GM21423 (cell line): ENCODE results near the gene ZNF398.
"Not testable (repeated sequence)": the region's sequence is repeated elsewhere in the genome, so short reads cannot be mapped to it uniquely, and the experiment has no call there.

ENCODE experiments used
- ATAC-seq: cut with Tn5 transposase; IDR thresholded peaks from one replicate; pipeline ENCODE4 v1.9.1; 2021; ENCODE audit warnings: mild to moderate bottlenecking, moderate library complexity; ENCODE audit not compliant: unreplicated experiment

Gene ZNF398, protein sequence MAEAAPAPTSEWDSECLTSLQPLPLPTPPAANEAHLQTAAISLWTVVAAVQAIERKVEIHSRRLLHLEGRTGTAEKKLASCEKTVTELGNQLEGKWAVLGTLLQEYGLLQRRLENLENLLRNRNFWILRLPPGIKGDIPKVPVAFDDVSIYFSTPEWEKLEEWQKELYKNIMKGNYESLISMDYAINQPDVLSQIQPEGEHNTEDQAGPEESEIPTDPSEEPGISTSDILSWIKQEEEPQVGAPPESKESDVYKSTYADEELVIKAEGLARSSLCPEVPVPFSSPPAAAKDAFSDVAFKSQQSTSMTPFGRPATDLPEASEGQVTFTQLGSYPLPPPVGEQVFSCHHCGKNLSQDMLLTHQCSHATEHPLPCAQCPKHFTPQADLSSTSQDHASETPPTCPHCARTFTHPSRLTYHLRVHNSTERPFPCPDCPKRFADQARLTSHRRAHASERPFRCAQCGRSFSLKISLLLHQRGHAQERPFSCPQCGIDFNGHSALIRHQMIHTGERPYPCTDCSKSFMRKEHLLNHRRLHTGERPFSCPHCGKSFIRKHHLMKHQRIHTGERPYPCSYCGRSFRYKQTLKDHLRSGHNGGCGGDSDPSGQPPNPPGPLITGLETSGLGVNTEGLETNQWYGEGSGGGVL

DNA sequence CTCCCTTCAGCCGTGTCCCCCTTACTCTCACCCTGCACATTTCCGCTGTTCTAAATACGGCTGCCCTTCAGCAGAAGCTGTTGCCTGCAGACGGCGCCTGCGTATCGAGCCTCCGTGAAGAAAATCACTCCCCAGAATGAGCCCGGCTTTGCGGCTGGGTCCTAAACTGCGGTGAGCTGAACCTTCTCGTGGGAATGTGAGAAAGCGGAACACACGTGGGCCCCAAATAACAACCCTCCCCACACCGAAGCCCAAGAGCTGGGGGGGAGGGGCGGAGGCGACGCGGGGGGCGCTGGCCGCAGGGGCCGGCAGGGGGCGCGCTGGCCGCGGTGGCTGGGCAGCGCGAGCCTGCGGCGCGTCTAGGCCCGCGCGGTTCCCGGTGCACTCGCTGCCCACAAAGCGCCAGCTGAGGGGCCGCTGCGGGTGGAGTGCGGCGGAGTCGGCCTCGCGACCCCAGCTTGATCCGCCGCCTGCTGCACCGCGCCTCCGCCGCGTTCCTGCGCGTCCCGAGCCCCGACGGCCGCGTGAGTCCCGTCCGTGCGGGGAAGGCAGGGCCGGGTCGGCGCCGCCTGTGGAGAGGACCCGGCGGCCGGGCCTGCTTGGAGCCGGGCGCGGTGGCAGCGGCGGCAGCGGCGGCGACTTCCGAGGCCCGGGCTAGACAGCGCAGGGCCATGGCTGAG lies at the start of gene ZNF398:
Gene ZNF398 (plus strand): TSS at position 382 of the 680 bp plus-strand sequence. CDS start 290 bp downstream, at position 672.
- ATAC-seq, result peak; percentile 77

DNA sequence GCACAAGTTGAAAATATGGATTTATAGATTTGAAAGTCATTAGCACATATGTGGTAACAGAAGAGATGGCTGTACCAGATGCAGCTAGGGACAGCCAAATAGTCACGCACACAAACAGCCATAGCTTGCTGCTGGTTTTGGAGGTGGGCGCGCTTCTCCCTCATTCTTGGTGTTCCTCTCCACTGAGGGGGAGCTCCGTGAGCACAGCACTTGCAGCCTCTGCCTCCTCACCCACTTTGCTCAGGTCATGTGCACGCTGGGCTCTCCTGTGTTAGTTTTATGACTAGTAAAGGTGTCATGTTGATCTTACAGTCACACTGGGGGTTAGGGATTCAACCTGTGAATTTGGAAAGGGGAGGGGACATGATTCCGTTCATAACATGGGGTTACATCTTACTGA lies 48.2 kb upstream of the ZNF398 start:
- ATAC-seq, result no peak

DNA sequence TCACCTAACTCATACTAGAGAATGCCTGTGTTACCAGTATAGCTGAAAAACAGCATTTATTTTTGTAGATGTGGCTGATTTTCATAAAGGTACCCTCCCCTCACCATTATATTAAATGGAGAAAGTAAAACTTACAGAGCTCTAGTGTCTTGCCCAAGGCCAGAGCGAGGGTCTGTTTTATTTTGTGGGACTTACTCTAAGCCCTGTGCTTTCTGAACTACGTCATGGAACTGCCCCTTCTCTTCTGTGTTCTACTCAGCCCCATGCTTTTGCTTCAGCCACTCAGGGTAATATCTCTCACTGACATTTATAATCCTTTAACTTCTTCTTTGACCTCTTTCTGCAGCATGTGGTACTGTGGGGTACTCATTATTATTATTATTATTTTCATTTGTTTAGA lies 46.4 kb upstream of the ZNF398 start:
- ATAC-seq, result no peak

DNA sequence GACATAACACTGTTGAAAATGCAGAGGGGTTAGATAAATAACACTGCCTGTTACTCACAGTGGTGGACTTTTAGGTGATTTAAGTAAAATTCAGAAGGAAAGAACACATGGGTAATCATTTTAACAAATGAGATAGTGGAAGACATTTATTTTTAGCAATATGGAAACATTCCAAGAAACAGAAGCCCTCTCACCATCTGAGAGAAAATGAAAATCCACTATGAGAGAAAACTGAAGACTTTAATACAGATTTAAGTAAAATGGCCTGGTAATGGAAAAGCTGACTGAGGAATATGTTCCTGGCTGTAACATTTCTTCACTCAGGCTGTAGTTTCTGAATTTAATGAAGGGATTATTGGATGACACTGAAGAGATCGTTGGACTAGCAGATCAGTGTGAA lies 44.6 kb upstream of the ZNF398 start:
- ATAC-seq, result no peak

DNA sequence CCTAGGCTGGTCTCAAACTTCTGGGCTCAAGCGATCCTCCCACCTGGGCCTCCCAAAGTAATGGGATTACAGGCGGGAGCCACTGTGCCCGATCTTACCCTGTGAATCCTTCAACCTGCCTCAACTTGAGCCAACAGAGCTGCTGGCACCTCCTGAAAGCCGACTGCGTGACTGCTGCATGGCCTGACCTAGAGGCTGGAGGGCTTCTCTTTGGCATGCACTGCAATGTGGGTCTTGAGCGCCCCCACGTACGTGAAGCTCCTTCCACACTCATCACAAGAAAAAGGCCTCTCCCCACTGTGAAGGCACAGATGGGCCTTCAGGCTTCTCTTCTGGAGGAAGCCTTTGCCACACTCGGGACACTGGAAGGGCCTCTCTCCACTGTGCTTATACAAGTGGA lies 43.8 kb upstream of the ZNF398 start:
- no peak for ATAC-seq

DNA sequence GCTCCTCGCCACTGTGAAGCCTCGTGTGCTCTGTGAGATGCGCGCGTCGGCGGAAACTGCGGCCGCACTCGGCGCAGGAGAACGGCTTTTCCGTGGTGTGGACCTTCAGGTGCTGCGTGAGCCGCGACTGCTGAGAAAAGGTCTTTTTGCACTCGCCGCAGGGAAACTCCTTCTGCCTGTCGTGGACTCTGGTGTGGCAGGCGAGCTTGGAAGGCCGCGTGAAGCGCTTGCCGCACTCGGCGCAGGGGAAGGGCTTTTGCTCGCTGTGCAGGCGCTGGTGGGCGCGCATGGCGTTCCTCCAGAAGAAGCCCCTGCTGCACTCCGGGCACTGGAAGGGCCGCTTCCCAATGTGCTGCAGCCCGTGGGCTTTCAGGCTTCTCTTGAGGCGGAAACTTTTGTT lies 43.0 kb upstream of the ZNF398 start:
- no peak for ATAC-seq

DNA sequence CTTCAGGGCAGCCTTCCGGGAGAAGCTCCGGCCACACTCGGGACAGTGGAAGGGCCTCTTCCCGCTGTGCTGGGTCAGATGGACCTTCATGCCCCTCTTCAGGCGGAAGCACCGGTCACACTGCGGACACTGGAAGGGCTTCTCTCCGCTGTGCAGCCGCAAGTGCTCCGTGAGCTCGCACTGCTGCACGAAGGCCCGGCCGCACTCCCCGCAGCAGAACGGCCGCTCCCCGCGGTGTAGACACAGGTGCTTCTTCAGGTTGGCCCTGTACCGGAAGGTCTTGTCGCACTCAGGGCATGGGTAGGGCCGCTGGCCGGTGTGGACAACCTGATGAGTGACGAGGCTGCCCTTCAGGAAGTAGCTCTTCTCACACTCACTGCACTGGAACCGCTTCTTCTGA lies 42.5 kb upstream of the ZNF398 start:
- ATAC-seq, result no peak

DNA sequence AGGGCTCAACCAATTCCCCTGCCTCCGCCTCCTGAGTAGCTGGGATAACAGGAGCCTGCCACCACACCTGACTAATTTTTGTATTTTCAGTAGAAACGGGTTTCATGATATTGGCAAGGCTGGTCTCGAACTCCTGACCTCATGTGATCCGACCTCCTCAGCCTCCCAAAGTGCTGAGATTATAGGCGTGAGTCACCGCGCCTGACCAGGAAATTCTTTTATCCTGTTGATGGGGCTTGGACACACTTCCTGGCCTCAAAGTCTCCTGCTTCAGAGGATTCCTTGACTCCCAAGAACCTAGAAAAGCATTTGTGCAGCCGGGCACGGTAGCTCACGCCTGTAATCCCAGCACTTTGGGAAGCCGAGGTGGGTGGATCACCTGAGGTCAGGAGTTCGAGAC lies 37.3 kb upstream of the ZNF398 start:
- ATAC-seq, result no peak

DNA sequence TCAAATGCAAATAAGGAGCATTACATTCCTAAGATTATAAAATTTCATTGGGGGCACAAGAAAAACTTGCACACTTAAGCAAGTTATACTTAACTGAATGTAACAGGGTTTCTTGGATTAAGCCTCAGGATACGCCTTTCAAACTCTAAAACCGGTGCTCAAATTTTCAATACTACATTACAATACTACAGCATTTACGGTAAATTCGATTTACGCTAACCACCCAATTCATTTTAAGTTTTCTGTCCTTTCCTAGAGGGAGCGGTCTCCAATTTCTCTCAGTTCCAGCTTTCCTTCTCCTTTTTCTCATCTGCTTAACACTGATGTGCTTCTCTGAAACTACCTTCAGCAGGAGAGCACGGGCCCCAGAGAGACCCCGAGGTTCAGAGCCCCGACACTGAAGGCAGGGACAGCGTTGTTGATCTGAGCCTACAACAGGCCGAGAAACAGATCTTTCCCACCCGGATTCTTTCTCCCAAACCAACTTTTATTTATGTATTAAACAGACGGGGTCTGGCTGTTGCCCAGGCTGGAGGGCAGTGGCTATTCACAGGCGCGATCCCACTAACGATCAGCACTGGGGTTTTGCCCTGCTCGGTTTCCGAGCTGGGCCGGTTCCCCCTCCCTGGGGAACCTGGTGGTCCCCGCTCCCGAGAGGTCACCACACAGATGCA lies 21.9 kb upstream of the ZNF398 start:
- no peak for ATAC-seq

DNA sequence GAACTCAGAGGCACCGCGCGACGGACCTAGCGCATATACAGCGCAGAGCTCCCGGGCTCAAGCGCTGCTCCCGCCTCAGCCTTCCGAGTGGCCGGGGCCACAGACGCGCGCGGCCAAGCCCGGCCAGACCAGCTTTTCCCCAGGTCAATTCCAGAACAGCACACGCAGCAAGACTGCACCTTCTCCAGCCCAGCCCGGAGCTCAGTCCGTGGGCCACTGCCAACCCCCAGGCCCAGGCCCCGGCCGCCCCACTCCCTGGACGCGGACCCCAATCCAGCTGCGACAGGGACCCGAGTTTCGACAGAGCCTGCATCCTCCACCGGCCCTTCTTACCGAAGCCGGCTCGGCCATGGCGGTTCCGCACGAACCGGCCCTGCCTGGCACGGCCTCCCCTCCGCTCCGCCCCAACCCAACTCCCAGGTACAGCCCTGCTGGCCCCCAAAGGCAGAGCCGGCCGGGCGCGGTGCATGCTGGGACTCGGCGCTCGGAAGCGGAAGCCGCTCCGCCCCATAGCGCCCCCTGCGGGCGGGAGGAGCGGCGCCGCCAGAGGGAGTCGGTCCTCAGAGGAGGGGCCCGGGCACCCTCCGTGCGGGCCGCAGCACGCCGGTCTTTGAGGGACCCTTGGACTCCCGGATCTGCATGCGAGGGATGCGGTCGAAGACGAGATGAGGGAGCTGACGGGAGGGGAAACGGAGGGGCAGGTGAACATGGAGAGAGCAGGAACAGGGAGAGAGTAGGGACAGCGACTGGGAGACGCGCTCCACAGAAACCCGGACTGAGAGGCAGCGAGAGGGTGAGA lies 21.2 kb upstream of the ZNF398 start, which contains the start of gene ZNF425:
Gene ZNF425 (minus strand): TSS at position 462 of the 799 bp plus-strand sequence. CDS start 111 bp downstream, at position 351.
- ATAC-seq, result peak; percentile 87

DNA sequence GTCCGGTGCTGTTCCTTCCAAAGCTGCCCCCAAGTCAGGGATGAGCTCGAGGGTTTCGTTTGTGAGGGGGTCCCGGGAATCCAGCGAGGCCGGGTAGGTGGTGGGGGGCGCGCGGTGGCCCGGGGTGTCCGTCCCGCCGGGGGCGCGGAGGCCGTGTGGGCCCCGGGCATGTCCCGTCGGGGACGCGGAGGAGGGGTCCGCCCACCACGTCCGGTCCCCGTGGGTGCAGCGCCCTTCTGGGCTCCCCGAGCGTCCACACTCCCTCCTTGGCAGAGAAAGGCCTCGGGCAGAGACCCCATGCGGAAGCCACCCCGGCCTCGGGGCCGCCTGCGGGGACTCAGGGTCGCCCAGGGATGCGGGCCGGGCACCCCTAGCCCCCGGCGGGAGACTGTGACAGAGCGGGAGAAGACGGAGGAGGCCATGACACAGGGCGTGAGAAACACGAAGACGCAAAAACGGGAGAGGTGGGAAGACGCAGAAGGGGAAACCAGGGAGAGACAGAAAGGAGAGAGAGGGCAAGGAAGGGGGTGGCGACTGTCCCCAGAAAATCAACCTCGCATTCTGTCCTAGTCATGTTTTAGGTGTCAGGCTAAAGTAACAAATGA lies 20.5 kb upstream of the ZNF398 start:
- ATAC-seq, result peak; percentile 44

DNA sequence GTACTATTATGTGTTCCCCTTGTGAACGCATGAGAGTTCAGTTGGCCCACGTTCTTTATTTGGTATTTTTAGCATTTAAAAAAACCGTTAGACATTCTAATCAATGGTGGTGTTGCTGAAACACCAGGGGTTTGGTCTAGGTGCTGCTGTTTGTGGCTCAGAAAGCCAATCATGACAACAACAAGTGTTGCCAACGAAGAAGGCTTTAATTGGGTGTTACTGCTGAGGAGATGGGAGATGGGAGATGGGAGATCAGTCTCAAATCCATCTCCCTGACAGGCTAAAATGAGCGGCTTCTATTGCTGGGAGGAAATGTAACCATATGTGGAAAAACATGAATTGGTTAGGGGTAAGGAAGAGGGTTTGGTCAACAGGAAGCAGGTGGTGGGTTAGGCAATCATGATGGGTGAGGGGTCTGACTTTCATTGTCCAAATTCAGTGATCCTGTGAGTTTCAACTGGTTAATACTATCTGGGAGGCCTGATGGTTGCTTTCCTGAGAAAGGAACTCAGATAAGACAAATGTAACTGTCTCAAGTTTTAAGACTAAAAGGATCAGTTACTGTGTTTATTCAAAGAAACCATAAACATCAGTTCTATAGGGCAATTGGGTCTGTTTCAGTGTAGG lies 16.6 kb upstream of the ZNF398 start:
- ATAC-seq, result no peak

DNA sequence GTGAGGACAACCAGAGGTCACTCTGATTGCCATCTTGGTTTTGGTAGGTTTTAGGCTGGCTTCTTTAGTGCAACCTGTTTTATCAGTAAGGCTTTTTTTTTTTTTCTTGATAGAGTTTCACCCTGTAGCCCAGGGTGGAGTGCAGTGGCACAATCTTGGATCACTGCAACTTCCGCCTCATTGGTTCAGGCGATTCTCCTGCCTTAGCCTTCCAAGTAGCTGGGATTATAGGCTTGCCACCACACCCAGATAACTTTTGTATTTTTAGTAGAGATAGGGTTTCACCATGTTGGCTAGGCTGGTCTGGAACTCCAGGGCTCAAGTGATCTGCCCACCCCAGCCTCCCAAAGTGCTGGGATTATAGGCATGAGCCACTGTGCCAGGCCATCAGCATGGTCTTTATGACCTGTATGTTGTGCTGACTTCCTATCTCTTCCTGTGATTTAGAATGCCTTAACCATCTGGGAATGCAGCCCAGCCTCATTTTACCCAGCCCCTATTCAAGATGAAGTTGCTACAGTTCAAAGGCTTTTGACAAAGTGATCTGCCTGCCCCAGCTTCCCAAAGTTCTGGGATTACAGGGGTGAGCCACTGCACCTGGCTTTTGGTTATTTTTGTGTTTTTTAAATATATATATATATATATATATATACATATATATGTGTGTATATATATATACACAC lies 14.1 kb upstream of the ZNF398 start:
- no peak for ATAC-seq

DNA sequence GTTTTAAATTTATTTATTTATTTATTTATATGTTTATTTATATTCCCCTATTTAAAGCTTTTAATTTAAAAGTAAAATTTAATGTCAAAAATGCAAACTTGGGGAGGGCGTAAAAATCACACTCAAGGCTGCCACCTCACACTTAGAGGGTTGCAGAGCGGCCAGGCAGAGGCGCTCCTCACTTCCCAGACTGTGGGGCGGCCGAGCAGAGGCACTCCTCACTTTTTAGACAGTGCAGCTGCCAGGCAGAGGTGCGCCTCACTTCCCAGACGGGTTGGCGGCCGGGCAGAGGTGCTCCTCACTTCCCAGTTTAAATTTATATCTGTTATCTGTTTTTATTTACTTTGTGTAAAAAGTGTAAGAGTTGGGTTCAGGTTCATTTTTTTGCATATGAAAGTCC lies 11.1 kb upstream of the ZNF398 start:
- ATAC-seq, result no peak

DNA sequence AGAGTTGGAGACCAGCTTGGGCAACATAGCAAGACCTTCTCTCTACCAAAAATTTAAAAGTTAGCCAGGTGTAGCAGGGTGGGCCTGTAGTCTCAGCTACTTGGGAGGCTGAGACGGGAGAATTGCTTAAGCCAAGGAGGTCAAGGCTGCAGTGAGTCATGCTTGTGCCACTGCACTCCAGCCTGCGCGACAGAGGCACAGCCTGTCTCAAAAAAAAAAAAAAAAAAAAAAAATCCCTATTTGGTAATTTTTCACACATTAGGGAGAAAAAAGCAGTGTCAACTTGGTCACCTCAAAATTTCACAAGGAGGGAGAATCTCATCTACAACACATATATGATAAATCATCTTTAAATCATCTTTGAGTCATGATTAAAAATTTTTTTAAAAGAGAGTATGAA lies 6.4 kb upstream of the ZNF398 start:
- ATAC-seq, result no peak

DNA sequence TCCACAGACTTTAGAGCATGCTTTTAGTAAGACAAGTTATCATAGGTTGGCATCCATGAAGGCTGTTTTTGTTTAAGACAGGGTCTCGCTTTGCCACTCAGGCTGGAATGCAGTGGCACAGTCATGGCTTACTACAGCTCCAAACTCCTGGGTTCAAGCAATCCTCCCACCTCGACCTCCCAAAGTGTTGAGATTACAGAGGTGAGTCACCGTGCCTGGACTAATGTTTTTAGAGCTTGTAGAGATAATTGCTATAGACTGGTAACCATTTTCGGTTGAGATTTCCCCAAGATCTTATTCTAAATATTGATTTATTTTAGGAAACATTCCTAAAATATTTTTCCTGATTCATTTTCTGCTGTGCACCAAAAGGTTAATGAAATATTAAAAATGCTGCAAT lies 5.4 kb upstream of the ZNF398 start:
- no peak for ATAC-seq

DNA sequence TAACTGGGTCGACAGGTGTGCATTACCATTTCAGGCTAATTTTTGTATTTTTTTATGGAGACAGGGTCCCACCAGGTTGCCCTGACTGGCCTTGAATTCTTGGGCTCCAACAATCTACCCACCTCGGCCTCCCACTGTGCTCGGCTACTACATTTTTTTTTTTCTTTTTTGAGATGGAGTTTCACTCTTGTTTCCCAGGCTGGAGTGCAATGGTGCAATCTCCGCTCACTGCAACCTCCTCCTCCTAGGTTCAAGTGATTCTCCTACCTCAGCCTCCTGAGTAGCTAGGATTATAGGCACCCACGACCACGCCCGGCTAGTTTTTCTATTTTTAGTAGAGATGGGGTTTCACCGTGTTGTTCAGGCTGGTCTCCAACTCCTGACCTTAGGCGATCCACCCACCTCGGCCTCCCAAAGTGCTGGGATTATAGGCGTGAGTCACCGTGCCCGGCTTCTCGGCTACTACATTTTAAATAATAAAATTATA lies 2.8 kb upstream of the ZNF398 start:
- not testable (repeated sequence) for ATAC-seq

DNA sequence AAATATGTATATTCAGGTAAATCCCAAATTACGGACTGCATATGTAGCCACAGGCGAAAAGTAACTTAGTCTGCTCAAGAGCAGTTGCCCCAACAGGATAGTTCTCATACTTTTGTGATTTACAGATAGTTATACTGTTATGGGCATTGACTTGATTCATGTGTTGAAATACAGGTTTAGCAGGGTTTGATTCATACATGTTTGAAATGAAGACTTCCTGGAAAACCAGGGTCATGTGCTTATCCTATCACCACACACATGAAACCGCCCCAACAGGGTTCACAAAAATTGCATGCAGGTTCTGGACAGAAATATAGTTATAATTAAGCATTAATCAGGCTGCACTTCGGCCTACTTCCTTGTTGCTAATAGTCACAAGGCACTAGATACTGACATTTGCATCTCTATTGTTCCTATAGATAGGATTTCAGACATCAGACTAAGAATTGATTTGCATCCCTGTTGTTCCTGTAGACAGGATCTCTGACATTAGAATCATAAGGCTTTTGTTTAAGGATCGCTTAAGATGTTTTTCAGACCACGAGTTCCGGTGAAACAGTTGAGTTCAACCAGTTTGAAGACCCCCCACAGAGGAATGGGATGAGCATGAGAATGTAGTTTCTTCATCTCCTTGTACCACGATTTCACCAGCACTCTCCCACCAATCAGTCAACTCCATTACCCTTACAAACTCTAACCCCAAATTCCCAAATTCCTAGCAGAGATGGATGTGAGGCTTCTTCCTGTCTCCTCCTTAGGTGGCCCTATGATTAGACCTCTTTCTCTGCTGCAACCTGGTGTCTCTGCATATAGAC lies 2.0 kb upstream of the ZNF398 start:
- ATAC-seq, result no peak
